Astrocyte (in vitro differentiated cells and primary cell): ENCODE data around the gene AQP1.

Experiments
- CTCF ChIP-seq: IDR thresholded peaks from 2 replicates; pipeline ENCODE4 v1.5.1; 2011; ENCODE audit warnings: low read depth, mild to moderate bottlenecking, inconsistent platforms, low read length, moderate library complexity; ENCODE audit not compliant: insufficient read depth
- EZH2 ChIP-seq: IDR thresholded peaks from 2 replicates; pipeline ENCODE4 v1.6.1; 2012; ENCODE audit warnings: mild to moderate bottlenecking, low read length, inconsistent platforms; ENCODE audit not compliant: insufficient read depth

GRCh38 chr7:30902466-30902865 is 9.2 kb upstream of the AQP1 start:
- no peak for TF ChIP-seq CTCF
- no peak for TF ChIP-seq EZH2
